ENCODE measurements around the gene SV2A. TPM values are rescaled to one million over a fixed set of nuclear protein-coding genes. Genes with fewer than 3 reads are reported as not detected.

Gene SV2A
- total RNA-seq, 1 experiment from 2014 or later = 2.9 TPM

GRCh38 chr1:149933208-149933607, 15.6 kb upstream of the SV2A start:
- Histone ChIP-seq H3K36me3 (ENCODE audit: control insufficient read depth, insufficient read depth, low read length) (no peaks in the 10 kb centered on the region; the same call in 1 of the 2 replicates), H3K4me3 (ENCODE audit: low read depth in 2 of 2, low read length in 2 of 2) (no peak overlapping the region), H3K27me3 (ENCODE audit: control insufficient read depth, insufficient read depth, low read length) (no peaks in the 10 kb centered on the region), H3K27ac (ENCODE audit: low read length) (no peak overlapping the region), H3K9me3 (ENCODE audit: control insufficient read depth, insufficient read depth, low read depth, low read length) (no peaks in the 10 kb centered on the region), H3K4me1 (ENCODE audit: control insufficient read depth, insufficient read depth, low read length) (peaks cover 24% of the 10 kb centered on the region)
- BruUV-seq (replicated peaks) = no TSS peak
- in situ Hi-C loops (cut with HindIII; ENCODE audit: low pct_unique_long_range_greater_than_20kb, low sequenced_read_pairs) = no loop called here
- DNase-seq (ENCODE audit: low read depth, low spot score) (no peak), ATAC-seq (no peak)
- POLR2A ChIA-PET = no interaction called here
- TF ChIP-seq TCF7L2 (IDR thresholded peaks at IDR 0.05; ENCODE audit: low read depth, low read length) = no peak
- no peak for TF ChIP-seq SIN3A (IDR thresholded peaks at IDR 0.05; ENCODE audit: borderline replicate concordance, insufficient read depth, low read depth, low read length)
- TF ChIP-seq REST (IDR thresholded peaks at IDR 0.05; ENCODE audit: insufficient read depth in 1 of 2, low read depth in 2 of 2, low read length in 1 of 2) = no peak
- TF ChIP-seq CTCF (IDR thresholded peaks at IDR 0.05) = no peak
- no peak for TF ChIP-seq POLR2AphosphoS5 (IDR thresholded peaks at IDR 0.05; ENCODE audit: low read depth, low read length)
- CTCF ChIA-PET = no interaction called here
- intact Hi-C loops (cut with micrococcal nuclease; ENCODE audit: unreplicated experiment) = no loop called here

- Histone ChIP-seq H3K27me3 (ENCODE audit: control insufficient read depth, insufficient read depth, low read length) (no peaks in the 10 kb centered on the region), H3K9me3 (ENCODE audit: control insufficient read depth, insufficient read depth, low read depth, low read length) (no peaks in the 10 kb centered on the region), H3K27ac (ENCODE audit: low read length) (no peak overlapping the region), H3K36me3 (ENCODE audit: control insufficient read depth, insufficient read depth, low read length) (peaks cover 2% of the 10 kb centered on the region; the same call in 1 of the 2 replicates), H3K4me3 (ENCODE audit: low read depth in 2 of 2, low read length in 2 of 2) (no peak overlapping the region), H3K4me1 (ENCODE audit: control insufficient read depth, insufficient read depth, low read length) (peaks cover 19% of the 10 kb centered on the region)
- DNase-seq (ENCODE audit: low read depth, low spot score) (no peak), ATAC-seq (no peak)
- intact Hi-C loops (cut with micrococcal nuclease; ENCODE audit: unreplicated experiment) (no loop called here), in situ Hi-C loops (cut with HindIII; ENCODE audit: low pct_unique_long_range_greater_than_20kb, low sequenced_read_pairs) (no loop called here)
- ChIA-PET CTCF (no interaction called here), POLR2A (no interaction called here)
- BruUV-seq (replicated peaks) = no TSS peak
- no peak for TF ChIP-seq CTCF (IDR thresholded peaks at IDR 0.05)
- no peak for TF ChIP-seq POLR2AphosphoS5 (IDR thresholded peaks at IDR 0.05; ENCODE audit: low read depth, low read length)
- no peak for TF ChIP-seq TCF7L2 (IDR thresholded peaks at IDR 0.05; ENCODE audit: low read depth, low read length)
- no peak for TF ChIP-seq REST (IDR thresholded peaks at IDR 0.05; ENCODE audit: insufficient read depth in 1 of 2, low read depth in 2 of 2, low read length in 1 of 2)
- TF ChIP-seq SIN3A (IDR thresholded peaks at IDR 0.05; ENCODE audit: borderline replicate concordance, insufficient read depth, low read depth, low read length) = no peak
Observed at GRCh38 chr1:149932474-149932873, 14.8 kb upstream of the SV2A start.

Data from Panc1 (cell line).